Keratinocyte (primary cell): ENCODE data around the gene EFCAB9.

Experiments used
- CTCF ChIP-seq, 3 experiments: IDR thresholded peaks in 1 of 3; conservative IDR thresholded peaks in 1 of 3; optimal IDR thresholded peaks in 1 of 3; 2 replicates in 2 of 3; 3 replicates in 1 of 3; pipeline versions ENCODE3 to v1.5.1; 2011; ENCODE audit warnings: low read length in 3 of 3, mild to moderate bottlenecking in 3 of 3, moderate library complexity in 2 of 3, control low read depth in 1 of 3, inconsistent platforms in 1 of 3; ENCODE audit not compliant: insufficient read depth in 2 of 3; ENCODE audit errors: extremely low read depth in 1 of 3
- EZH2 ChIP-seq: IDR thresholded peaks from one replicate; pipeline ENCODE4 v1.6.1; 2012; ENCODE audit warnings: inconsistent platforms, mild to moderate bottlenecking, low read length, moderate library complexity

- TF ChIP-seq CTCF (optimal IDR thresholded peaks at IDR 0.05 in 1 of 3, IDR thresholded peaks at IDR 0.05 in 1 of 3, conservative IDR thresholded peaks at IDR 0.05 in 1 of 3; ENCODE audit: extremely low read depth in 1 of 3, insufficient read depth in 2 of 3, low read length in 3 of 3): no peak
- TF ChIP-seq EZH2: no peak
Measured at GRCh38 chr5:172146748-172147092, 47.3 kb upstream of the EFCAB9 start.
